RWPE2 (cell line): ENCODE results near the gene ALG2.
A peak's percentile ranks its signal among the peaks of the same experiment; 100 is the strongest.

Experiments
- ATAC-seq: fragments of 200-7000 bp; cut with Tn5 transposase; 3 replicates; pipeline ENCODE4 v1.9.1; 2021; ENCODE audit warnings: low read depth
- DNase-seq: peaks from one replicate; pipeline ENCODE4 v3.0.0-alpha.2; 2020; ENCODE audit warnings: low spot score
- H3K27ac ChIP-seq: fragments of 450-650 bp; 2 replicates; pipeline ENCODE4 v1.5.1; 2017; ENCODE audit warnings: mild to moderate bottlenecking; ENCODE audit not compliant: poor library complexity, severe bottlenecking
- H3K27me3 ChIP-seq: fragments of 250-450 bp; sonication (Bioruptor Pico); 2 replicates; pipeline ENCODE4 v1.5.1; 2021; ENCODE audit warnings: mild to moderate bottlenecking, moderate library complexity; ENCODE audit not compliant: insufficient read depth, poor library complexity, severe bottlenecking
- H3K36me3 ChIP-seq: fragments of 250-450 bp; sonication (Bioruptor Pico); 2 replicates; pipeline ENCODE4 v1.5.1; 2020; ENCODE audit warnings: low read depth, mild to moderate bottlenecking, moderate library complexity
- H3K4me1 ChIP-seq: fragments of 250-450 bp; sonication (Bioruptor Pico); 2 replicates; pipeline ENCODE4 v1.5.1; 2021; ENCODE audit warnings: mild to moderate bottlenecking, moderate library complexity; ENCODE audit not compliant: insufficient read depth, poor library complexity, severe bottlenecking
- H3K4me3 ChIP-seq: fragments of 250-450 bp; sonication (Bioruptor Pico); 2 replicates; pipeline ENCODE4 v1.5.1; 2021; ENCODE audit warnings: mild to moderate bottlenecking, moderate library complexity; ENCODE audit not compliant: severe bottlenecking
- H3K9me3 ChIP-seq: fragments of 250-450 bp; sonication (Bioruptor Pico); 2 replicates; pipeline ENCODE4 v1.5.1; 2021; ENCODE audit warnings: mild to moderate bottlenecking, moderate library complexity; ENCODE audit not compliant: severe bottlenecking
- TF ChIP-seq, protein P1 (sequence below): fragments of 450-650 bp; IDR thresholded peaks from one replicate; pipeline ENCODE4 v1.5.1; 2017; ENCODE audit warnings: mild to moderate bottlenecking, moderate library complexity; ENCODE audit not compliant: poor library complexity, severe bottlenecking

The ALG2 gene

DNA sequence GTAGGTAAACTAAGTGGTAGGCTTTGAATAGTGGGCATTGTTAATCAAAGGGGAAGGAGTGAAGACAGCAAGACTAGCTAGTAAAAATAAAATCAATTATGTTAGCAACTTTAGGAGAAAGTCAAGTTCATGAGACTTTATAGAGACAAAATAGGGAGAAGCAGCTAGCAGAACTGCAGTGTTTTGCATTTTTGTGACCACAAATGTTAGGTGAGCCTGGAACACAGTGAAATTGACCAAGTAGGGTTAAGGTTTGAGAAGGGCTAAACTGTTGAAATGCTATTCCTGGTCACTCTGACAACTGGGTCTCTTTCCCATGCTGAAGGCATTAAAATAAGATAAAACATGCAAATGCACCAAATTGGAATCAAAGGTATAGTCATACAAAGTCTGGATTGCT lies 13.3 kb upstream of the ALG2 start:
- ATAC-seq (no peak), DNase-seq (no peak)
- peaks cover 28% of the 10 kb centered on the region for H3K36me3 ChIP-seq
- no peak overlapping the region for H3K4me3 ChIP-seq
- no peak overlapping the region for H3K27ac ChIP-seq
- TF ChIP-seq, protein P1, sequence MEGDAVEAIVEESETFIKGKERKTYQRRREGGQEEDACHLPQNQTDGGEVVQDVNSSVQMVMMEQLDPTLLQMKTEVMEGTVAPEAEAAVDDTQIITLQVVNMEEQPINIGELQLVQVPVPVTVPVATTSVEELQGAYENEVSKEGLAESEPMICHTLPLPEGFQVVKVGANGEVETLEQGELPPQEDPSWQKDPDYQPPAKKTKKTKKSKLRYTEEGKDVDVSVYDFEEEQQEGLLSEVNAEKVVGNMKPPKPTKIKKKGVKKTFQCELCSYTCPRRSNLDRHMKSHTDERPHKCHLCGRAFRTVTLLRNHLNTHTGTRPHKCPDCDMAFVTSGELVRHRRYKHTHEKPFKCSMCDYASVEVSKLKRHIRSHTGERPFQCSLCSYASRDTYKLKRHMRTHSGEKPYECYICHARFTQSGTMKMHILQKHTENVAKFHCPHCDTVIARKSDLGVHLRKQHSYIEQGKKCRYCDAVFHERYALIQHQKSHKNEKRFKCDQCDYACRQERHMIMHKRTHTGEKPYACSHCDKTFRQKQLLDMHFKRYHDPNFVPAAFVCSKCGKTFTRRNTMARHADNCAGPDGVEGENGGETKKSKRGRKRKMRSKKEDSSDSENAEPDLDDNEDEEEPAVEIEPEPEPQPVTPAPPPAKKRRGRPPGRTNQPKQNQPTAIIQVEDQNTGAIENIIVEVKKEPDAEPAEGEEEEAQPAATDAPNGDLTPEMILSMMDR: no peak
- no peaks in the 10 kb centered on the region for H3K4me1 ChIP-seq
- no peaks in the 10 kb centered on the region for H3K9me3 ChIP-seq
- H3K27me3 ChIP-seq: no peaks in the 10 kb centered on the region

DNA sequence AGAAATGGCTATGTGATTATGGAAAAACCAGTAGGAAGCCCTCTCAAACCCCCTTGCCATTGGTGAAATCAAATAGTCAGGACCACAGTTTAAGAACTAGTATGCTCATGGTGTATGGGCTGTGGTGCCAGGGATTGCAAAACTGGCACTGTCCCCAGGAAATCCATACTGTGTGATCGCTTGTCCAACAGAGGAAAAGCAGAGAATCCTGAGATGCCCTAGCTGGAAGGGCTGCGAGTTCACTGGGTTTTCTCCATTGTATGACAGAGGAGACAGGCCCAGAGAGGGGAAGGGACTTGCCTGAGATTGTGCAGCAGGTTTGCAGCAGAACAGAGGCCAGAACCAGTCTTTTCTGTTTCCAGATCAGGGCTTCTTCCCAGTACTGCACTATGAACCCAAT lies 12.9 kb upstream of the ALG2 start:
- Histone ChIP-seq H3K4me3 (no peak overlapping the region), H3K27me3 (no peaks in the 10 kb centered on the region), H3K27ac (no peak overlapping the region), H3K4me1 (no peaks in the 10 kb centered on the region), H3K36me3 (peaks cover 33% of the 10 kb centered on the region), H3K9me3 (no peaks in the 10 kb centered on the region)
- DNase-seq (no peak), ATAC-seq (no peak)
- TF ChIP-seq, protein P1: no peak

DNA sequence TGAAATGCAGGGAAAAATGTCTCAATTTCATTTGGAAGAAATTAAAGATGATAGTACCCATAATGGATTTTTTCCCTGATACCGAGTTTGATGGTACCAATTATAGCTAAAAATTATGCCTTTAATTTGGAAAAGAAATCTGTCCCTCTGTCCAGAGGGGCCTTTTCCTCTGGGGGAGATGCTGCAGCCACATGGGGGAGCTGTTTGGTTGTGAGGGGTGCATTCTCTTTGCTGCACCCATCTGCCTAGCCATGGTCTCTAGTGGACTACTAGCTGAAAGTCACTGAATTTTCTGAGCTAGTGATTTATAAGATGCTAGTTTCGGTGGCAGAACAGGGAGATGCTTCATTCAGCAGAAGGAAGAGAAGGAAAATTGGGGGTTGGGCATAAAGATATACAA lies 10.0 kb upstream of the ALG2 start:
- H3K4me3 ChIP-seq: no peak overlapping the region
- ATAC-seq (no peak; the same call in 2 of the 3 replicates), DNase-seq (no peak)
- H3K27me3 ChIP-seq: no peaks in the 10 kb centered on the region
- no peak overlapping the region for H3K27ac ChIP-seq
- peaks cover 56% of the 10 kb centered on the region for H3K36me3 ChIP-seq
- no peaks in the 10 kb centered on the region for H3K9me3 ChIP-seq
- H3K4me1 ChIP-seq: no peaks in the 10 kb centered on the region
- TF ChIP-seq, protein P1: peak; percentile 45

DNA sequence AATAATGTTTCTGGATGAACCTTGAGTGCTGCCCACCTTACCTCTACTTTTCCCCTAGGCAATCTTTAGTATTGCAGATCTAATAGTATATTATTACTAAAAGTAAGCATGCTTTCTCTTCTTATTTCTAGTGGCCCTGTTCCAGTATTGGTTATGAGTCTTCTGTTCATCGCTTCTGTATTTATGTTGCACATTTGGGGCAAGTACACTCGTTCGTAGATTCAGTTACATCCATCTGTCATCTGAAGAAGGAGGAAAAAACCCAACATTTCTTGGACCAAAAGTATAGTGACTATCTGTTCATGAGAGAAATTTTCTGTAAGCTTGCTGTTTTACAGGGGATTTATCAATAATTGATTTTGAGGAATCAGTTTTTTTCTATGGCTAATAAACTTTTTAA lies 8.5 kb upstream of the ALG2 start:
- H3K4me1 ChIP-seq: no peaks in the 10 kb centered on the region
- H3K36me3 ChIP-seq: peaks cover 66% of the 10 kb centered on the region
- TF ChIP-seq, protein P1: no peak
- no peak overlapping the region for H3K27ac ChIP-seq
- DNase-seq: no peak
- H3K9me3 ChIP-seq: no peaks in the 10 kb centered on the region
- ATAC-seq: no peak
- H3K27me3 ChIP-seq: no peaks in the 10 kb centered on the region
- no peak overlapping the region for H3K4me3 ChIP-seq

DNA sequence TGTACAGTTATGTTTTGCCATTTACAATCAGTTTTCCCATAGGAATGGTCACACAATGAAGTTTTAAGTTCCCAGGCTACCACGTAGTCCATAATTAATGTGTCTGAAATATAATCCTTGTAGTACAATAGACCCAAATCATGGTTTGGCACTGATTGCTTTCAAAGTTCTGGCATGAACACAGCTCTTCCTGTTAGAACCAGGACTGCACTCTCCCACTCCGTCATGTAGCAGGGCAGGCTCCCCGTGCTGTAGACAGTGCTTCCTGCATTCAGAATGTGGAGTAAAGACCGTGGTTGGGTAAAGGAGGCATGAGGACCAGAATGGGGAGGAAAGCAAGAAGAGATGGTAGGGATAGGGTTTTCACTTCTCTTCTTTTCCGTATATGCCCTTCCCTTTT lies 4.3 kb upstream of the ALG2 start:
- ATAC-seq: no peak
- peaks cover 10% of the 10 kb centered on the region for H3K4me1 ChIP-seq
- H3K4me3 ChIP-seq: no peak overlapping the region
- no peaks in the 10 kb centered on the region for H3K9me3 ChIP-seq
- peaks cover 66% of the 10 kb centered on the region for H3K36me3 ChIP-seq
- TF ChIP-seq, protein P1: no peak
- H3K27me3 ChIP-seq: no peaks in the 10 kb centered on the region
- H3K27ac ChIP-seq: no peak overlapping the region
- DNase-seq: no peak
